Ascending aorta (tissue), 2 donors: Measurements from ENCODE around the gene CCDC127. TPM values are rescaled to one million over a fixed set of nuclear protein-coding genes. Genes with fewer than 3 reads are reported as not detected.
"Not testable (repeated sequence)": the region's sequence is repeated elsewhere in the genome, so short reads cannot be mapped to it uniquely, and the experiment has no call there.

Experiments used
- DNase-seq, 2 donors: peaks; one replicate each; pipeline ENCODE4 v3.0.0-alpha.2; 2019; ENCODE audit warnings: low spot score in 2 of 2
- H3K27ac ChIP-seq, 2 donors: fragments of 200-600 bp; sonication (generic); one replicate each; pipeline ENCODE4 v1.5.1; 2016 to 2017; ENCODE audit warnings: mild to moderate bottlenecking in 1 of 2
- H3K27me3 ChIP-seq: fragments of 200-600 bp; sonication (generic); one replicate; pipeline ENCODE4 v1.5.1; 2017
- H3K36me3 ChIP-seq, 2 donors: fragments of 200-600 bp; sonication (generic); one replicate each; pipeline ENCODE4 v1.5.1; 2016
- H3K4me1 ChIP-seq, 2 donors: fragments of 200-600 bp; sonication (generic); one replicate each; pipeline ENCODE4 v1.5.1; 2016 to 2017; ENCODE audit warnings: mild to moderate bottlenecking in 1 of 2
- H3K4me3 ChIP-seq, 2 donors: fragments of 200-600 bp; sonication (generic); one replicate each; pipeline ENCODE4 v1.5.1; 2016 to 2017; ENCODE audit warnings: mild to moderate bottlenecking in 1 of 2
- H3K9me3 ChIP-seq, 2 donors: fragments of 200-600 bp; sonication (generic); one replicate each; pipeline ENCODE4 v1.5.1; 2016
- CTCF ChIP-seq, 3 experiments: fragments of 200-600 bp in 2 of 3; fragments of 450-650 bp in 1 of 3; sonication (generic) in 2 of 3; IDR thresholded peaks; one replicate each; pipeline ENCODE4 v1.5.1; 2016 to 2019; ENCODE audit warnings: antibody characterized with exemption in 3 of 3, mild to moderate bottlenecking in 1 of 3, moderate library complexity in 1 of 3
- intact Hi-C: fragments of 100-400 bp; cut with DNase I; formaldehyde crosslinking; loops from one replicate; pipeline ENCODE4 v1.15.1; 2023
- total RNA-seq: library from RNA; depleted of rRNA; stranded (reverse); fragments of >200 nt; gene quantifications from one replicate; pipeline ENCODE4 v1.1.0, GENCODE V29; 2016

The CCDC127 gene
- total RNA-seq, 1 donor from 2014 or later: 6.1 TPM

- H3K27ac ChIP-seq: no peak overlapping the region
- TF ChIP-seq CTCF (IDR thresholded peaks at IDR 0.05): no peak
- DNase-seq: peak in 1 of 2 donors; percentile 47
- intact Hi-C loops: no loop called here
- H3K4me1 ChIP-seq: no peaks in the 10 kb centered on the region
- H3K27me3 ChIP-seq: no peaks in the 10 kb centered on the region
- H3K4me3 ChIP-seq: no peak overlapping the region
- H3K9me3 ChIP-seq: no peaks in the 10 kb centered on the region
- H3K36me3 ChIP-seq: no peaks in the 10 kb centered on the region
Observed at GRCh38 chr5:166441-167372, 51.2 kb downstream of the CCDC127 start.

GRCh38 chr5:164783-165182, 53.2 kb downstream of the CCDC127 start:
- H3K4me3 ChIP-seq, H3K4me1 ChIP-seq, H3K9me3 ChIP-seq, H3K27ac ChIP-seq, H3K36me3 ChIP-seq, H3K27me3 ChIP-seq, intact Hi-C loops, DNase-seq: not testable (repeated sequence)

GRCh38 chr5:164244-164643, 53.7 kb downstream of the CCDC127 start:
- Histone ChIP-seq H3K27ac (no peak overlapping the region), H3K9me3 (no peaks in the 10 kb centered on the region), H3K36me3 (no peaks in the 10 kb centered on the region), H3K27me3 (no peaks in the 10 kb centered on the region), H3K4me3 (no peak overlapping the region), H3K4me1 (no peaks in the 10 kb centered on the region)
- intact Hi-C loops: no loop called here
- TF ChIP-seq CTCF (IDR thresholded peaks at IDR 0.05): no peak
- DNase-seq: no peak

- no peak for DNase-seq
- TF ChIP-seq CTCF (IDR thresholded peaks at IDR 0.05): no peak
- H3K4me1 ChIP-seq: no peaks in the 10 kb centered on the region
- no peak overlapping the region for H3K4me3 ChIP-seq
- no peaks in the 10 kb centered on the region for H3K27me3 ChIP-seq
- no peak overlapping the region for H3K27ac ChIP-seq
- H3K9me3 ChIP-seq: no peaks in the 10 kb centered on the region
- H3K36me3 ChIP-seq: no peaks in the 10 kb centered on the region
- intact Hi-C loops: no loop called here
Observed at GRCh38 chr5:163841-164240, 54.1 kb downstream of the CCDC127 start.

GRCh38 chr5:163338-163620, 54.7 kb downstream of the CCDC127 start:
- DNase-seq: no peak
- TF ChIP-seq CTCF (IDR thresholded peaks at IDR 0.05): no peak
- Histone ChIP-seq H3K36me3 (no peaks in the 10 kb centered on the region), H3K27ac (no peak overlapping the region), H3K4me1 (no peaks in the 10 kb centered on the region), H3K4me3 (no peak overlapping the region), H3K9me3 (no peaks in the 10 kb centered on the region), H3K27me3 (no peaks in the 10 kb centered on the region)
- intact Hi-C loops: no loop called here

- Histone ChIP-seq H3K36me3 (no peaks in the 10 kb centered on the region), H3K27me3 (no peaks in the 10 kb centered on the region), H3K4me3 (no peak overlapping the region), H3K9me3 (no peaks in the 10 kb centered on the region), H3K4me1 (no peaks in the 10 kb centered on the region), H3K27ac (no peak overlapping the region)
- intact Hi-C loops: no loop called here
- no peak for TF ChIP-seq CTCF (IDR thresholded peaks at IDR 0.05)
- peak in 1 of 2 donors; percentile 35 for DNase-seq
Observed at GRCh38 chr5:162565-163337, 55.2 kb downstream of the CCDC127 start.
